OCI-LY3 (cell line): ENCODE data around the gene LPCAT1.

Experiments
- H2AFZ ChIP-seq: fragments of 200-600, 300-600 bp; shearing (Covaris generic); 2 replicates; pipeline ENCODE4 v1.6.0; 2014; ENCODE audit warnings: antibody characterized with exemption, low read depth, low read length
- H3K27ac ChIP-seq: fragments of 200-600, 300-600 bp; sonication (generic); 2 replicates; pipeline ENCODE4 v1.5.1; 2014; ENCODE audit warnings: mild to moderate bottlenecking, low read length, moderate library complexity, mixed read lengths
- H3K27me3 ChIP-seq: fragments of 200-600, 300-600 bp; sonication (generic); 2 replicates; pipeline ENCODE4 v1.6.1; 2014; ENCODE audit warnings: low read depth, low read length, mixed read lengths
- H3K36me3 ChIP-seq: fragments of 200-600, 300-600 bp; sonication (generic); replicated peaks from 2 replicates; pipeline ENCODE3; 2014; ENCODE audit warnings: low read depth, low read length, mixed read lengths
- H3K4me1 ChIP-seq: fragments of 300-600, 200-600 bp; sonication (generic); 2 replicates; pipeline ENCODE4 v1.6.1; 2014; ENCODE audit warnings: low read length, mixed read lengths
- H3K4me2 ChIP-seq: fragments of 200-600, 300-600 bp; sonication (generic); 2 replicates; pipeline ENCODE4 v1.6.1; 2014; ENCODE audit warnings: low read length, mixed read lengths
- H3K4me3 ChIP-seq: fragments of 300-600, 200-600 bp; sonication (generic); 2 replicates; pipeline ENCODE4 v1.5.1; 2014; ENCODE audit warnings: antibody characterized with exemption, mild to moderate bottlenecking, low read length, moderate library complexity
- H3K79me2 ChIP-seq: fragments of 300-600, 200-600 bp; shearing (Covaris generic); 2 replicates; pipeline ENCODE4 v1.6.1; 2014; ENCODE audit warnings: mild to moderate bottlenecking, low read length, mixed read lengths
- H3K9ac ChIP-seq: fragments of 300-600, 200-600 bp; shearing (Covaris generic); 2 replicates; pipeline ENCODE4 v1.6.0; 2014; ENCODE audit warnings: mild to moderate bottlenecking, low read length, moderate library complexity
- H3K9me3 ChIP-seq: fragments of 200-600, 300-600 bp; shearing (Covaris generic); 2 replicates; pipeline ENCODE4 v1.6.1; 2014; ENCODE audit warnings: low read length, mixed read lengths; ENCODE audit not compliant: insufficient read depth
- H4K20me1 ChIP-seq: fragments of 200-600, 300-600 bp; sonication (generic); 2 replicates; pipeline ENCODE4 v1.6.1; 2016; ENCODE audit warnings: low read length, mixed read lengths; ENCODE audit not compliant: insufficient read depth
- EZH2phosphoT487 ChIP-seq: fragments of 200-600 bp; shearing (Covaris generic); IDR thresholded peaks from 2 replicates; pipeline ENCODE4 v1.6.1; 2018; ENCODE audit warnings: antibody characterized with exemption, mixed run types, low read depth
- TF ChIP-seq, protein P1 (sequence below): fragments of 200-600, 300-600 bp; sonication (generic); IDR thresholded peaks from 2 replicates; pipeline ENCODE4 v1.5.1; 2014; ENCODE audit warnings: antibody characterized with exemption, low read length, low read depth

The LPCAT1 gene

DNA sequence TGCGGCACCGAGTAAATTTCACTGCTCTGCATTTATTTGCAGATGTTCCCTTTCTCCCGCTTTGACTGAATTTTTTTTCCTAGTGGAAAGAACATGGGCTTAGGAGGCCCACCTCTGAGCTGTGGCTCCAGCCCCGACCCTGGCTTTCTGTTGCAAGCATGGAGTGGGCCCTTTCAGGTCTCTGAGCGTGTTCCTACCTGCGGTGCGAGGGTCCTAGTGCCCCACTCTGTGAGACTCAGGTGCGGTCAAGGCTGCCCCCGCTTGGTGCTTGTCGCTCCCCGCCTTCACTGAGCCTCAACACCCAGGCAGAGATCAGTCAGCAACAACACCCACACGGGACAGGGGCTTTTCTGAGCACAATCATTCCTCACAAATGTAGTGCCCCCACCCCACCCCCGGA is 110.5 kb downstream of the LPCAT1 start:
- no peaks in the 10 kb centered on the region for H3K9me3 ChIP-seq
- no peaks in the 10 kb centered on the region for H3K27me3 ChIP-seq
- no peaks in the 10 kb centered on the region for H3K36me3 ChIP-seq
- no peaks in the 10 kb centered on the region for H4K20me1 ChIP-seq
- no peaks in the 10 kb centered on the region for H3K4me1 ChIP-seq
- H3K4me2 ChIP-seq: no peak overlapping the region
- TF ChIP-seq EZH2phosphoT487: no peak
- TF ChIP-seq, protein P1, sequence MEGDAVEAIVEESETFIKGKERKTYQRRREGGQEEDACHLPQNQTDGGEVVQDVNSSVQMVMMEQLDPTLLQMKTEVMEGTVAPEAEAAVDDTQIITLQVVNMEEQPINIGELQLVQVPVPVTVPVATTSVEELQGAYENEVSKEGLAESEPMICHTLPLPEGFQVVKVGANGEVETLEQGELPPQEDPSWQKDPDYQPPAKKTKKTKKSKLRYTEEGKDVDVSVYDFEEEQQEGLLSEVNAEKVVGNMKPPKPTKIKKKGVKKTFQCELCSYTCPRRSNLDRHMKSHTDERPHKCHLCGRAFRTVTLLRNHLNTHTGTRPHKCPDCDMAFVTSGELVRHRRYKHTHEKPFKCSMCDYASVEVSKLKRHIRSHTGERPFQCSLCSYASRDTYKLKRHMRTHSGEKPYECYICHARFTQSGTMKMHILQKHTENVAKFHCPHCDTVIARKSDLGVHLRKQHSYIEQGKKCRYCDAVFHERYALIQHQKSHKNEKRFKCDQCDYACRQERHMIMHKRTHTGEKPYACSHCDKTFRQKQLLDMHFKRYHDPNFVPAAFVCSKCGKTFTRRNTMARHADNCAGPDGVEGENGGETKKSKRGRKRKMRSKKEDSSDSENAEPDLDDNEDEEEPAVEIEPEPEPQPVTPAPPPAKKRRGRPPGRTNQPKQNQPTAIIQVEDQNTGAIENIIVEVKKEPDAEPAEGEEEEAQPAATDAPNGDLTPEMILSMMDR: no peak
- H3K79me2 ChIP-seq: no peaks in the 10 kb centered on the region
- no peak overlapping the region for H3K9ac ChIP-seq
- H2AFZ ChIP-seq: no peak overlapping the region
- no peak overlapping the region for H3K27ac ChIP-seq
- H3K4me3 ChIP-seq: no peak overlapping the region

GRCh38 chr5:1412621-1413020 is 111.1 kb downstream of the LPCAT1 start:
- Histone ChIP-seq H3K4me3 (no peak overlapping the region), H3K27ac (no peak overlapping the region), H2AFZ (no peak overlapping the region), H3K9me3 (no peaks in the 10 kb centered on the region), H3K4me1 (no peaks in the 10 kb centered on the region), H3K4me2 (no peak overlapping the region), H3K27me3 (no peaks in the 10 kb centered on the region), H3K36me3 (no peaks in the 10 kb centered on the region), H3K79me2 (no peaks in the 10 kb centered on the region), H3K9ac (no peak overlapping the region), H4K20me1 (no peaks in the 10 kb centered on the region)
- no peak for TF ChIP-seq EZH2phosphoT487
- TF ChIP-seq, protein P1: no peak

DNA sequence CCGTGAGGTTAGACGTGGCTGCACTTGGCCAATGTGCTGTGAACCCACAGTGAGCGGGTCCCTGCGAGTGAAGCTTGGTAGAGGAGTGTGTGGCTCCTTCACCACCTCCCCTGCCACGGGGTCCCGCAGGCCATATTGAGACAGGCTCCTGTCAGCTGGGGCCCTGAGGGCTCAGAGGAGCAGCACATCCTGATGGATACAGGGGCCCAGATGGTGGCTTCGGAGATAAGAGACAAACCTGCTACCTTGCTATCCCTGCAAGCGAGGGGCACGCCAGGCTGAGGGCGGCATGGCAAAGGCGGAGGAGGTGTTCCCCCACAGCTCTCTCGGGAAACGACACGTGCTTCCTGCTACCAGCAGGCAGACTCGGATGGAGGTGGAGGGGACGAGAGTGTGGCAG is 111.6 kb downstream of the LPCAT1 start:
- Histone ChIP-seq H3K4me1 (no peaks in the 10 kb centered on the region), H3K27ac (no peak overlapping the region), H4K20me1 (no peaks in the 10 kb centered on the region), H3K9me3 (no peaks in the 10 kb centered on the region), H3K4me3 (no peak overlapping the region), H2AFZ (no peak overlapping the region), H3K36me3 (no peaks in the 10 kb centered on the region), H3K4me2 (no peak overlapping the region), H3K9ac (no peak overlapping the region), H3K27me3 (no peaks in the 10 kb centered on the region), H3K79me2 (no peaks in the 10 kb centered on the region)
- no peak for TF ChIP-seq EZH2phosphoT487
- TF ChIP-seq, protein P1: no peak
